B cell (primary cell): ENCODE results near the gene LGALS7. TPM values are rescaled to one million over a fixed set of nuclear protein-coding genes. Genes with fewer than 3 reads are reported as not detected.

Experiments used
- ATAC-seq: fragments of 200-7000 bp; cut with Tn5 transposase; one replicate; pipeline ENCODE4 v1.10.0; 2021; ENCODE audit warnings: low read depth, mild to moderate bottlenecking, moderate number of reproducible peaks, moderate library complexity
- CTCF ChIA-PET: fragments of 350-600 bp; sonication (Branson Sonifier 250); formaldehyde crosslinking; loops from one replicate; lab custom pipeline; 2021; ENCODE audit warnings: antibody characterized with exemption, inconsistent platforms; lab: Charles Lee
- POLR2A ChIA-PET: fragments of 350-600 bp; sonication (Branson Sonifier 250); formaldehyde crosslinking; loops from one replicate; lab custom pipeline; 2021; ENCODE audit warnings: antibody characterized with exemption; lab: Charles Lee
- DNase-seq: peaks from one replicate; pipeline ENCODE4 v3.0.0; 2013
- H2AFZ ChIP-seq: 2 replicates; pipeline ENCODE4 v1.6.1; 2012; ENCODE audit warnings: mild to moderate bottlenecking, low read depth, low read length; ENCODE audit not compliant: insufficient read depth, poor library complexity, severe bottlenecking
- H3K27ac ChIP-seq, 2 donors: 1 replicate in 1 of 2; 2 replicates in 1 of 2; pipeline ENCODE4 v1.5.1; 2012 to 2013; ENCODE audit warnings: low read length in 2 of 2, mild to moderate bottlenecking in 2 of 2, moderate library complexity in 1 of 2
- H3K27me3 ChIP-seq, 4 experiments: fragments of 200-600 bp in 1 of 4; sonication (generic) in 1 of 4; replicated peaks in 1 of 4; 1 replicate in 2 of 4; 2 replicates in 2 of 4; pipeline versions ENCODE4 v1.6.1 to v1.7.0; 2013 to 2016; ENCODE audit warnings: low read length in 3 of 4, mild to moderate bottlenecking in 2 of 4, mixed read lengths in 1 of 4, moderate library complexity in 1 of 4; ENCODE audit not compliant: insufficient read depth in 4 of 4, control insufficient read depth in 3 of 4; ENCODE audit errors: control extremely low read depth in 1 of 4
- H3K36me3 ChIP-seq, 2 experiments: replicated peaks in 1 of 2; 1 replicate in 1 of 2; 2 replicates in 1 of 2; pipeline versions ENCODE4 v1.6.1 to v1.7.1; 2013; ENCODE audit warnings: low read length in 1 of 2; ENCODE audit not compliant: insufficient read depth in 2 of 2, control insufficient read depth in 1 of 2; ENCODE audit errors: control extremely low read depth in 1 of 2, extremely low read depth in 1 of 2
- H3K4me1 ChIP-seq, 2 donors: fragments of 200-600 bp in 1 of 2; sonication (generic) in 1 of 2; 1 replicate in 1 of 2; 2 replicates in 1 of 2; pipeline versions ENCODE4 v1.5.1 to v1.6.1; 2013 to 2017; ENCODE audit warnings: low read length in 2 of 2; ENCODE audit not compliant: control insufficient read depth in 2 of 2, insufficient read depth in 2 of 2
- H3K4me2 ChIP-seq: replicated peaks from 2 replicates; pipeline ENCODE3; 2012; ENCODE audit warnings: mild to moderate bottlenecking, low read depth, low read length; ENCODE audit not compliant: poor library complexity, severe bottlenecking
- H3K4me3 ChIP-seq, 5 experiments: fragments of 200-600 bp in 1 of 5; sonication (generic) in 1 of 5; 1 replicate in 3 of 5; 2 replicates in 2 of 5; pipeline versions ENCODE4 v1.5.1 to v1.7.0; 2011 to 2016; ENCODE audit warnings: low read length in 4 of 5, mild to moderate bottlenecking in 4 of 5, low read depth in 2 of 5, control low read depth in 1 of 5, moderate library complexity in 1 of 5; ENCODE audit not compliant: insufficient read depth in 1 of 5; ENCODE audit errors: control extremely low read depth in 1 of 5, extremely low read depth in 1 of 5
- H3K79me2 ChIP-seq: fragments of 200-600 bp; sonication (generic); one replicate; pipeline ENCODE4 v1.6.0; 2016; ENCODE audit warnings: low read length; ENCODE audit not compliant: control insufficient read depth, insufficient read depth
- H3K9ac ChIP-seq: fragments of 200-600 bp; sonication (generic); 2 replicates; pipeline ENCODE4 v1.6.1; 2017; ENCODE audit warnings: mild to moderate bottlenecking, low read length, moderate library complexity
- H3K9me3 ChIP-seq, 3 donors: one replicate each; pipeline versions ENCODE4 v1.6.1 to v1.7.1; 2013; ENCODE audit warnings: low read length in 2 of 3; ENCODE audit not compliant: control insufficient read depth in 2 of 3, insufficient read depth in 1 of 3; ENCODE audit errors: control extremely low read depth in 1 of 3
- H4K20me1 ChIP-seq: 2 replicates; pipeline ENCODE4 v1.6.0; 2012; ENCODE audit warnings: mild to moderate bottlenecking, low read length; ENCODE audit not compliant: insufficient read depth, control insufficient read depth, poor library complexity, severe bottlenecking
- H3K27ac Mint-ChIP-seq: one replicate; pipeline ENCODE4 v1.8.0; 2021; ENCODE audit warnings: mixed read lengths
- H3K27me3 Mint-ChIP-seq: one replicate; pipeline ENCODE4 v1.8.0; 2021; ENCODE audit warnings: mixed read lengths
- H3K4me1 Mint-ChIP-seq: one replicate; pipeline ENCODE4 v1.8.0; 2021; ENCODE audit warnings: mixed read lengths
- H3K4me3 Mint-ChIP-seq: one replicate; pipeline ENCODE4 v1.8.0; 2021; ENCODE audit warnings: mixed read lengths
- H3K9me3 Mint-ChIP-seq: one replicate; pipeline ENCODE4 v1.8.0; 2022; ENCODE audit warnings: mixed read lengths; ENCODE audit not compliant: insufficient read depth
- EZH2 ChIP-seq: IDR thresholded peaks from 2 replicates; pipeline ENCODE4 v1.6.1; 2012; ENCODE audit warnings: borderline replicate concordance, low read depth, mild to moderate bottlenecking, moderate library complexity, low read length; ENCODE audit not compliant: insufficient read depth, poor library complexity, severe bottlenecking
- WGBS: methylation state at CpG from one replicate; pipeline ENCODE4 v1.1.5; 2013; ENCODE audit warnings: missing lambda C conversion rate; ENCODE audit not compliant: insufficient coverage; 5-methylcytosine and 5-hydroxymethylcytosine counted together
- intact Hi-C: fragments of 100-400 bp; cut with micrococcal nuclease; formaldehyde crosslinking; loops from one replicate; pipeline ENCODE4 v1.10.0; 2022
- polyA plus RNA-seq: library from polyadenylated mRNA; depleted of rRNA; stranded (reverse); fragments of >200 nt; gene quantifications from 2 replicates; pipeline ENCODE4 v1.2.3, GENCODE V29; 2012
- total RNA-seq, 2 donors: library from RNA; stranded (reverse); fragments of 120-200 nt in 1 of 2; gene quantifications; 1 replicate in 1 of 2; 2 replicates in 1 of 2; pipeline versions ENCODE4 v1.2.3 to v1.2.4, GENCODE V29; 2013 to 2022
- TF ChIP-seq, protein P1 (sequence below): fragments of 200-600 bp; IDR thresholded peaks from one replicate; pipeline ENCODE4 v1.8.0; 2022; ENCODE audit warnings: antibody characterized with exemption, mild to moderate bottlenecking

Gene LGALS7
- total and polyA plus RNA-seq, 2 donors (not counting 1 experiment from before 2014, with no cell fraction given) = not detected

DNA sequence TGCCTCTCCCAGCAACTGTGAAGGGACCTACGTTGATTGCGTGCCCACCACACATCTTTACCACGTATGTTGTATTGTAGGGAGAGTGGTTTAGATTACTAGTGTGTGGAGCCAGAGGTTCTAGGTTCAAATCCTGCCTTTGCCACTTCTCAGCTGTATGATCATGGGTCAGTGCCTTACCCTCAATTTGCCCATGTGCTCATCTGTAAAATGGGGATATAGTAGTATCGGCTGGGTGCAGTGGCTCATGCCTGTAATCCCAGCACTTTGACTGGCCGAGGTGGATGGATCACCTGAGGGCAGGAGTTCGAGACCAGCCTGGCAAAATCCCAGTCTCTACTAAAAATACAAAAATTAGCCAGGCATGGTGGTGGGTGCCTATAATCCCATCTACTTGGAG, 40.0 kb upstream of the LGALS7 start:
- ChIA-PET CTCF (interaction anchor here (0.9 to 1.8 kb wide), 2 partner anchors 11 to 74 kb away, joined by 4 to 5 read pairs; no protein-coding TSS in a partner anchor), POLR2A (no interaction called here)
- Histone ChIP-seq H3K9me3 (no peaks in the 10 kb centered on the region), H3K27ac (no peak overlapping the region), H3K4me2 (no peak overlapping the region), H2AFZ (no peak overlapping the region), H3K4me3 (no peak overlapping the region), H3K36me3 (peaks cover 0 to 35% of the 10 kb centered on the region in 2 experiments), H3K27me3 (no peaks in the 10 kb centered on the region), H3K4me1 (no peaks in the 10 kb centered on the region), H4K20me1 (peaks cover 7% of the 10 kb centered on the region), H3K79me2 (no peaks in the 10 kb centered on the region), H3K9ac (no peak overlapping the region)
- no peak overlapping the region for H3K27ac Mint-ChIP-seq
- WGBS = no CpG with 5 or more reads among the region's 6 CpGs
- H3K27me3 Mint-ChIP-seq = no peaks in the 10 kb centered on the region
- ATAC-seq (no peak), DNase-seq (no peak)
- H3K9me3 Mint-ChIP-seq = no peaks in the 10 kb centered on the region
- TF ChIP-seq, protein P1, sequence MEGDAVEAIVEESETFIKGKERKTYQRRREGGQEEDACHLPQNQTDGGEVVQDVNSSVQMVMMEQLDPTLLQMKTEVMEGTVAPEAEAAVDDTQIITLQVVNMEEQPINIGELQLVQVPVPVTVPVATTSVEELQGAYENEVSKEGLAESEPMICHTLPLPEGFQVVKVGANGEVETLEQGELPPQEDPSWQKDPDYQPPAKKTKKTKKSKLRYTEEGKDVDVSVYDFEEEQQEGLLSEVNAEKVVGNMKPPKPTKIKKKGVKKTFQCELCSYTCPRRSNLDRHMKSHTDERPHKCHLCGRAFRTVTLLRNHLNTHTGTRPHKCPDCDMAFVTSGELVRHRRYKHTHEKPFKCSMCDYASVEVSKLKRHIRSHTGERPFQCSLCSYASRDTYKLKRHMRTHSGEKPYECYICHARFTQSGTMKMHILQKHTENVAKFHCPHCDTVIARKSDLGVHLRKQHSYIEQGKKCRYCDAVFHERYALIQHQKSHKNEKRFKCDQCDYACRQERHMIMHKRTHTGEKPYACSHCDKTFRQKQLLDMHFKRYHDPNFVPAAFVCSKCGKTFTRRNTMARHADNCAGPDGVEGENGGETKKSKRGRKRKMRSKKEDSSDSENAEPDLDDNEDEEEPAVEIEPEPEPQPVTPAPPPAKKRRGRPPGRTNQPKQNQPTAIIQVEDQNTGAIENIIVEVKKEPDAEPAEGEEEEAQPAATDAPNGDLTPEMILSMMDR = no peak
- TF ChIP-seq EZH2 = no peak
- no peak overlapping the region for H3K4me3 Mint-ChIP-seq
- H3K4me1 Mint-ChIP-seq = no peaks in the 10 kb centered on the region
- intact Hi-C loops = no loop called here

- intact Hi-C loops = no loop called here
- H3K27me3 Mint-ChIP-seq = no peaks in the 10 kb centered on the region
- DNase-seq (no peak), ATAC-seq (no peak)
- H3K9ac ChIP-seq = no peak within 1 kb of the TSS
- no peak within 1 kb of the TSS for H2AFZ ChIP-seq
- no peaks in the 10 kb centered on the region for H3K4me1 ChIP-seq
- H3K9me3 ChIP-seq = no peaks in the 10 kb centered on the region
- H3K27ac Mint-ChIP-seq = peak within 1 kb of the TSS; percentile 32
- ChIA-PET POLR2A (no interaction called here), CTCF (interaction anchor here (1.8 kb wide), 1 partner anchor 75 kb away, joined by 5 read pairs; no protein-coding TSS in a partner anchor)
- TF ChIP-seq EZH2 = no peak
- 91% methylated on average over 13 of the region's 15 CpGs for WGBS
- H3K4me3 Mint-ChIP-seq = no peak within 1 kb of the TSS
- H3K79me2 ChIP-seq = no peaks in the 10 kb centered on the region
- peaks cover 6% of the 10 kb centered on the region for H4K20me1 ChIP-seq
- no peaks in the 10 kb centered on the region for H3K4me1 Mint-ChIP-seq
- no peak within 1 kb of the TSS for H3K27ac ChIP-seq
- H3K4me2 ChIP-seq = no peak within 1 kb of the TSS
- H3K9me3 Mint-ChIP-seq = no peaks in the 10 kb centered on the region
- peaks cover 0 to 30% of the 10 kb centered on the region in 2 experiments for H3K36me3 ChIP-seq
- no peak within 1 kb of the TSS for H3K4me3 ChIP-seq
- no peaks in the 10 kb centered on the region for H3K27me3 ChIP-seq
Measured at GRCh38 chr19:38812841-38813320, 39.6 kb upstream of the LGALS7 start, which contains the start of gene LGALS4. Gene LGALS4, minus strand, starts transcription at chr19:38812945. Its CDS starts 59 bp downstream, at chr19:38812886.
